Thyroid gland (tissue), 4 donors: Measurements from ENCODE around the gene PPP1R12A. TPM values are rescaled to one million over a fixed set of nuclear protein-coding genes. Genes with fewer than 3 reads are reported as not detected.

Source experiments
- DNase-seq, 2 donors: peaks; one replicate each; pipeline ENCODE4 v3.0.0-alpha.2; 2019
- H3K27ac ChIP-seq, 3 donors: fragments of 200-600 bp; sonication (generic); 1 replicate in 2 of 3; 2 replicates in 1 of 3; pipeline ENCODE4 v1.5.1; 2016 to 2019; ENCODE audit warnings: mild to moderate bottlenecking in 1 of 3, moderate library complexity in 1 of 3
- H3K27me3 ChIP-seq: fragments of 200-600 bp; sonication (generic); one replicate; pipeline ENCODE4 v1.5.1; 2019
- H3K36me3 ChIP-seq, 2 donors: fragments of 200-600 bp; sonication (generic); one replicate each; pipeline ENCODE4 v1.5.1; 2016 to 2019
- H3K4me1 ChIP-seq, 2 donors: fragments of 200-600 bp; sonication (generic); one replicate each; pipeline ENCODE4 v1.5.1; 2017 to 2019
- H3K4me3 ChIP-seq, 3 donors: fragments of 200-600 bp; sonication (generic); replicated peaks in 1 of 3; 1 replicate in 2 of 3; 2 replicates in 1 of 3; pipeline ENCODE4 v1.5.1; 2016; ENCODE audit warnings: mild to moderate bottlenecking in 1 of 3
- H3K9me3 ChIP-seq: fragments of 200-600 bp; sonication (generic); one replicate; pipeline ENCODE4 v1.5.1; 2017
- POLR2A ChIP-seq, 2 donors: fragments of 450-650 bp; IDR thresholded peaks; one replicate each; pipeline ENCODE4 v1.6.1; 2017; ENCODE audit warnings: antibody characterized with exemption in 2 of 2, mild to moderate bottlenecking in 2 of 2, moderate library complexity in 1 of 2
- WGBS, 2 donors: methylation state at CpG; one replicate each; pipeline ENCODE4 v1.1.5; 2017; 5-methylcytosine and 5-hydroxymethylcytosine counted together
- intact Hi-C: fragments of 100-400 bp; cut with DNase I; formaldehyde crosslinking; loops from one replicate; pipeline ENCODE4 v1.15.1; 2023
- total RNA-seq, 4 donors: library from RNA; depleted of rRNA; stranded (reverse); fragments of >200 nt; gene quantifications; one replicate each; pipeline ENCODE4 v1.2.3, GENCODE V29; 2016
- TF ChIP-seq, protein P1 (sequence below), 6 experiments: fragments of 200-600 bp in 3 of 6; fragments of 450-650 bp in 3 of 6; sonication (generic) in 3 of 6; IDR thresholded peaks; one replicate each; pipeline ENCODE4 v1.5.1; 2016 to 2019; ENCODE audit warnings: antibody characterized with exemption in 6 of 6, mild to moderate bottlenecking in 2 of 6, inconsistent platforms in 1 of 6, moderate library complexity in 1 of 6

PPP1R12A gene
- total RNA-seq, 4 donors from 2014 or later, result 90.0 to 128 (median 100) TPM

DNA sequence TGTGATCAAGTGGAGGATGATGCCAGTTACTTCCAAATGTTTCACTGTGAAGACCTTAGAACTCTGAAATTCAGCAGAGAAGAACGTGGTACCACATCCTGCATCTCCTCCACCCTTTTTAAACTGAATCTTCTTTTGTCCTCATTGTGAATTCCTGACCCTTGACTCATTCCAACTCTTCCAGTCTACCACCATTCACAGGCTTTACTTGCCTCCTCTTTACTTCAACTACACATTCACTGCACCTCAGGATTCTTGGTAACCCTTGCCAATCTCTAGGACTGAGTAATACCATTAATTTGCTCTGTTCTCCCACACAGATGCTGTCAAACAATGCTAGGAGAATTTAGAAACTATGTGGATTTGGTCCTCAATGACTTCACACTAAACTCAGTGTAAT lies 37.3 kb downstream of the PPP1R12A start:
- no peaks in the 10 kb centered on the region for H3K9me3 ChIP-seq
- no peak for DNase-seq
- no peak for TF ChIP-seq POLR2A (IDR thresholded peaks at IDR 0.05)
- TF ChIP-seq, protein P1, sequence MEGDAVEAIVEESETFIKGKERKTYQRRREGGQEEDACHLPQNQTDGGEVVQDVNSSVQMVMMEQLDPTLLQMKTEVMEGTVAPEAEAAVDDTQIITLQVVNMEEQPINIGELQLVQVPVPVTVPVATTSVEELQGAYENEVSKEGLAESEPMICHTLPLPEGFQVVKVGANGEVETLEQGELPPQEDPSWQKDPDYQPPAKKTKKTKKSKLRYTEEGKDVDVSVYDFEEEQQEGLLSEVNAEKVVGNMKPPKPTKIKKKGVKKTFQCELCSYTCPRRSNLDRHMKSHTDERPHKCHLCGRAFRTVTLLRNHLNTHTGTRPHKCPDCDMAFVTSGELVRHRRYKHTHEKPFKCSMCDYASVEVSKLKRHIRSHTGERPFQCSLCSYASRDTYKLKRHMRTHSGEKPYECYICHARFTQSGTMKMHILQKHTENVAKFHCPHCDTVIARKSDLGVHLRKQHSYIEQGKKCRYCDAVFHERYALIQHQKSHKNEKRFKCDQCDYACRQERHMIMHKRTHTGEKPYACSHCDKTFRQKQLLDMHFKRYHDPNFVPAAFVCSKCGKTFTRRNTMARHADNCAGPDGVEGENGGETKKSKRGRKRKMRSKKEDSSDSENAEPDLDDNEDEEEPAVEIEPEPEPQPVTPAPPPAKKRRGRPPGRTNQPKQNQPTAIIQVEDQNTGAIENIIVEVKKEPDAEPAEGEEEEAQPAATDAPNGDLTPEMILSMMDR (IDR thresholded peaks at IDR 0.05), result no peak
- WGBS, 2 donors, result 68 to 80% methylated on average over 1 of the region's 1 CpG
- intact Hi-C loops, result no loop called here
- peaks cover 22 to 24% of the 10 kb centered on the region in 2 donors for H3K4me1 ChIP-seq
- no peaks in the 10 kb centered on the region for H3K36me3 ChIP-seq
- H3K27me3 ChIP-seq, result no peaks in the 10 kb centered on the region
- no peak overlapping the region for H3K4me3 ChIP-seq
- H3K27ac ChIP-seq, result no peak overlapping the region

DNA sequence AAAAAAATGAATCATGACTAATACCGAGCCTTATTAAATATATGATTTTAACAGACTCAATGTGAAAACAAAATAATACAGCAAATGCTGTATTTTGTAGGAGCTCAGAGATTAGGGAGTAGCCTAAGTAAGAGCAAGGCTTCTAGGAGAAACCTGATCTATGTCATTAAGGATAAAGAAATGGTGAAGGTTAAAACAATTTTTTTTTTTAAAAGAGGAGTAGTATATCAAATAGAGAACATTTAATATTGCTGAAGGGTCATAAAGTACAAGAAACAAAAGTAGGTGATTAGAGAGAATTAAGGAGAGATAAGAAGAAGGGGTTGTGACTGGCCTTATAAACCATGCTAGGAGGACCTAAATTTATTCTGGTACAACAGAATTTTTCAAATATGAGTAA lies 39.1 kb downstream of the PPP1R12A start:
- TF ChIP-seq, protein P1 (IDR thresholded peaks at IDR 0.05), result no peak
- peaks cover 11% of the 10 kb centered on the region in 2 donors for H3K4me1 ChIP-seq
- H3K4me3 ChIP-seq, result no peak overlapping the region
- no peak overlapping the region for H3K27ac ChIP-seq
- DNase-seq, result no peak
- no peaks in the 10 kb centered on the region for H3K36me3 ChIP-seq
- intact Hi-C loops, result no loop called here
- H3K9me3 ChIP-seq, result no peaks in the 10 kb centered on the region
- 76% methylated on average over 1 of the region's 1 CpG for WGBS, 2 donors
- H3K27me3 ChIP-seq, result no peaks in the 10 kb centered on the region

DNA sequence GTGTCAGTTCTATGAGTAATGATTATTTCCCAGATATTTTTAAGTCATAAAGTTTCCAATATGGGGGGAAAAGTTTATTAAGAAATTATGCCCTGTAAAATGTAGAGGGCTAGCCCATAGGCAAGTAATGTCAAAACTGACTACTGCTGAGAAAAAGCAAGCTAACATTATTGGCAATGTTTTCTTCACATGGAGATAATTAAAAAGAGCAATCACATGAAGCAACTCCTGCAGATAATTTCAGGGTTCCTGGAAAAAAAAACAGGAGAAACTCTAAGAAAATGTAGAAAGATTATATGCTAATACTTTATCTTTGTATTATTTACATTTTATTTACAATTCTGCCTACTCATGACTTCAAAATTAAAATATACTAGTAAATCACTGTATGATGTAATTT lies 39.8 kb downstream of the PPP1R12A start:
- no peaks in the 10 kb centered on the region for H3K27me3 ChIP-seq
- no peaks in the 10 kb centered on the region for H3K36me3 ChIP-seq
- H3K4me3 ChIP-seq, result no peak overlapping the region
- H3K4me1 ChIP-seq, result peaks cover 4 to 7% of the 10 kb centered on the region in 2 donors
- no peak for DNase-seq
- TF ChIP-seq, protein P1 (IDR thresholded peaks at IDR 0.05), result no peak
- H3K9me3 ChIP-seq, result no peaks in the 10 kb centered on the region
- intact Hi-C loops, result no loop called here
- H3K27ac ChIP-seq, result no peak overlapping the region

DNA sequence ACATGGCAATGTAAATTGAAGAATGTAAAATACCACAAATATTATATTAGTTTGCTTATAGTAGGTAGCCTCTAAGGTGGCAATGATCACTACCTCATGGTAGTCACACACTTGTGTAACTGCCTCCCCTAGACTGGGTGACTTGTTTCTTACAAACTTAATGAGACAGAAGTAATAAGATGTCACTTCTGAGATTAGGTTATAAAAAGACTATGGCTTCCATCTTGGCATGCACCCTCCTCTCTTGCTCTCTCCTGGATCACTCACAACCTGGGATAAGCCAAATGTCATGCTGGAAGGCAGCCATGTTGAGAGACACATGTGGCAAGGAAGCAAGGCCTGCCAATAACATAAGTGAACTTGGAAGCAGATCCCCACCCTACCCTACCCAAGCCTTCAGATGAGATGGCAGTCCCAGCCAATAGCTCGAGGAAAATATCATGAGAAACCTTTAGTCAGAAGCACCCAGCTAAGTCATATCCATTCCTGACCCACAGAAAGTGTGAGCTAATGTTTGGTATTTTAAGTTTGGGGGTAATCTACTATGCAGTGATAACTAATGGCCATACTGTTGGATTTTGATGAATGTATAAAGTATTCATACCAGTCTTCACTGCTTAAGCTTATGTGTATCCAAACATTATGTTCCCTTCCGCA lies 43.3 kb downstream of the PPP1R12A start:
- intact Hi-C loops, result no loop called here
- Histone ChIP-seq H3K4me3 (no peak overlapping the region), H3K27ac (no peak overlapping the region), H3K27me3 (no peaks in the 10 kb centered on the region), H3K36me3 (no peaks in the 10 kb centered on the region), H3K4me1 (peaks cover 0 to 11% of the 10 kb centered on the region in 2 donors), H3K9me3 (no peaks in the 10 kb centered on the region)
- 94 to 95% methylated on average over 2 of the region's 2 CpGs for WGBS, 2 donors
- DNase-seq, result no peak
- no peak for TF ChIP-seq POLR2A (IDR thresholded peaks at IDR 0.05)
- TF ChIP-seq, protein P1 (IDR thresholded peaks at IDR 0.05), result no peak

DNA sequence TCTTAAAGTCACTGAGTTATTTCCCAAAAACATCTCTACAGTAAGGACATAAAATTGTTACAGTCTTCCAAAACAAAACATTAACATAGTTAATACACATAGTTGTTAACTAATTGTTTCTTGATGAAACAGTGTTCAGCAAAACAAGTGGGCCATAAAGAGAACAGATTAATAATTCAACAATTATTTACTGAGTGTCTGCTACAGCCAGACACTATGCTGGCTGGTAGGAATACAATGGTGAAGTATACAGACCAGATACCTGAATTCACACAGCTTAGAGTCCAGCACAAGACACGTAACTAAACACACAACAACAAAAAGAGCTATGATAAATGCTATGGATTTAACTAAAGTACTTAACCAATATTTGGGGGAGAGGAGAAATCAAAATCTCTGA lies 47.0 kb downstream of the PPP1R12A start:
- no peaks in the 10 kb centered on the region for H3K9me3 ChIP-seq
- no peaks in the 10 kb centered on the region for H3K27me3 ChIP-seq
- no peak overlapping the region for H3K27ac ChIP-seq
- intact Hi-C loops, result no loop called here
- no peak for DNase-seq
- H3K4me1 ChIP-seq, result peaks cover 35 to 47% of the 10 kb centered on the region in 2 donors
- no peak overlapping the region for H3K4me3 ChIP-seq
- no peaks in the 10 kb centered on the region for H3K36me3 ChIP-seq
- 95 to 97% methylated on average over 1 of the region's 1 CpG for WGBS, 2 donors
- TF ChIP-seq, protein P1 (IDR thresholded peaks at IDR 0.05), result no peak
- no peak for TF ChIP-seq POLR2A (IDR thresholded peaks at IDR 0.05)
